22Rv1 (cell line): ENCODE data around the gene HECTD3.

ENCODE experiments used
- ZFX ChIP-seq: fragments of 450-650 bp; IDR thresholded peaks from 2 replicates; pipeline ENCODE4 v1.6.1; 2017; ENCODE audit warnings: antibody characterized with exemption, borderline replicate concordance
- TF ChIP-seq, protein P1 (sequence below): fragments of 450-650 bp; IDR thresholded peaks from 2 replicates; pipeline ENCODE4 v1.5.1; 2017; ENCODE audit warnings: mild to moderate bottlenecking

DNA sequence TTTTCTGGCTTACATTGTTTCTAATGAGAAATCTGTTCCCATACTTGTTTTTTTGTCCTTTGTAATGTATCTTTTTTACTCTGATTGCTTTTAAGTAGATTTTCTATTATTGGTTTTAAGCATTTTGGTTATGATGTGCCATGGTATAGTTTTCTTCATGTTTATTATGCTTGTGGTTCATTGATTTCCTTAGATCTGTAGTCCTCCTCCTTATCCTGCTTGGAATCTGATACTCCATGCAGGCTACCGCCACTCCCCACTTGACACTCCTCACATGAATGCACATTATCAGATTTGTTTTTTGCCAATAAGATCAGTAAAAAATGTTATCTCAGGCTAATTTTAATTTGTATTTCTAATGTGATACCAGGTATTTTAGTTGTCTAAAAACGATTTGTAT, 21.7 kb upstream of the HECTD3 start:
- TF ChIP-seq, protein P1, sequence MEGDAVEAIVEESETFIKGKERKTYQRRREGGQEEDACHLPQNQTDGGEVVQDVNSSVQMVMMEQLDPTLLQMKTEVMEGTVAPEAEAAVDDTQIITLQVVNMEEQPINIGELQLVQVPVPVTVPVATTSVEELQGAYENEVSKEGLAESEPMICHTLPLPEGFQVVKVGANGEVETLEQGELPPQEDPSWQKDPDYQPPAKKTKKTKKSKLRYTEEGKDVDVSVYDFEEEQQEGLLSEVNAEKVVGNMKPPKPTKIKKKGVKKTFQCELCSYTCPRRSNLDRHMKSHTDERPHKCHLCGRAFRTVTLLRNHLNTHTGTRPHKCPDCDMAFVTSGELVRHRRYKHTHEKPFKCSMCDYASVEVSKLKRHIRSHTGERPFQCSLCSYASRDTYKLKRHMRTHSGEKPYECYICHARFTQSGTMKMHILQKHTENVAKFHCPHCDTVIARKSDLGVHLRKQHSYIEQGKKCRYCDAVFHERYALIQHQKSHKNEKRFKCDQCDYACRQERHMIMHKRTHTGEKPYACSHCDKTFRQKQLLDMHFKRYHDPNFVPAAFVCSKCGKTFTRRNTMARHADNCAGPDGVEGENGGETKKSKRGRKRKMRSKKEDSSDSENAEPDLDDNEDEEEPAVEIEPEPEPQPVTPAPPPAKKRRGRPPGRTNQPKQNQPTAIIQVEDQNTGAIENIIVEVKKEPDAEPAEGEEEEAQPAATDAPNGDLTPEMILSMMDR: no peak
- no peak for TF ChIP-seq ZFX
